ENCODE data around the gene MANSC4. TPM values are rescaled to one million over a fixed set of nuclear protein-coding genes. Genes with fewer than 3 reads are reported as not detected.

Gene MANSC4
- total and polyA plus RNA-seq, 9 of the 15 experiments (the other 6 are each of a cell fraction or from before 2014, with no cell fraction given) = not detected

- intact Hi-C loops (cut with micrococcal nuclease) (no loop called here), in situ Hi-C loops (cut with MboI) (no loop called here)
- H3K4me1 ChIP-seq (replicated peaks in 1 of 2; ENCODE audit: control insufficient read depth in 2 of 2, insufficient read depth in 2 of 2, low read length in 2 of 2) = no peaks in the 10 kb centered on the region; a peak in 1 of 5 replicates
- H3K27me3 ChIP-seq (ENCODE audit: control insufficient read depth in 2 of 2, insufficient read depth in 2 of 2, low read length in 2 of 2) = no peaks in the 10 kb centered on the region
- 55% methylated on average over 8 of the region's 8 CpGs for WGBS (ENCODE audit: insufficient coverage, low coverage, missing lambda C conversion rate)
- DNase-seq (ENCODE audit: extremely low read depth in 1 of 4, low spot score in 3 of 4) (no peak), ATAC-seq (no peak), FAIRE-seq (no peak)
- no peaks in the 10 kb centered on the region for H4K20me1 ChIP-seq (replicated peaks; ENCODE audit: control insufficient read depth, insufficient read depth, low read length)
- H2AFZ ChIP-seq (ENCODE audit: low read depth, low read length) = no peak overlapping the region
- no peak overlapping the region for H3K4me2 ChIP-seq (ENCODE audit: insufficient read depth, low read length)
- ChIA-PET CTCF (ENCODE audit: low intra/inter-chr PET ratio) (no interaction called here), POLR2A (interaction anchor here (0.6 to 0.9 kb wide), 2 partner anchors 12 to 16 kb away, joined by 3 read pairs; no protein-coding TSS in a partner anchor)
- no peaks in the 10 kb centered on the region for H3K9me1 ChIP-seq (ENCODE audit: control insufficient read depth, insufficient read depth, low read length)
- TF ChIP-seq CTCF (IDR thresholded peaks at IDR 0.05 in 2 of 3, conservative IDR thresholded peaks at IDR 0.05 in 1 of 3; ENCODE audit: insufficient read depth in 2 of 3, low read depth in 1 of 3, low read length in 3 of 3) (no peak), ZNF740 (CRISPR knock-in tag; IDR thresholded peaks at IDR 0.05) (no peak), ZNF740 (tag; IDR thresholded peaks at IDR 0.05) (no peak), NFRKB (IDR thresholded peaks at IDR 0.05; ENCODE audit: low read depth) (no peak)
- H3K79me2 ChIP-seq (ENCODE audit: control insufficient read depth, insufficient read depth, low read length) = no peaks in the 10 kb centered on the region
- no peaks in the 10 kb centered on the region for H3K9me3 ChIP-seq (replicated peaks; ENCODE audit: control insufficient read depth, insufficient read depth, low read depth, low read length)
- no peak overlapping the region for H3K9ac ChIP-seq (ENCODE audit: insufficient read depth in 1 of 2, low read depth in 2 of 2, low read length in 2 of 2)
- no peak overlapping the region for H3K4me3 ChIP-seq
- no peaks in the 10 kb centered on the region for H3K36me3 ChIP-seq (ENCODE audit: control insufficient read depth, insufficient read depth, low read length)
- BruUV-seq (replicated peaks) = no TSS peak
- H3K27ac ChIP-seq (ENCODE audit: extremely low read depth, low read depth, low read length) = no peak overlapping the region
Observed at GRCh38 chr12:27769142-27769673, 10.8 kb downstream of the MANSC4 start.

Data from K562 (cell line).